Psoas muscle (tissue), 8 donors: ENCODE results near the gene NSFL1C. TPM values are rescaled to one million over a fixed set of nuclear protein-coding genes. Genes with fewer than 3 reads are reported as not detected.
A peak's percentile ranks its signal among the peaks of the same experiment; 100 is the strongest.

ENCODE experiments used
- ATAC-seq, 4 donors: fragments of 200-7000 bp; cut with Tn5 transposase; one replicate each; pipeline ENCODE4 v1.9.1; 2020; ENCODE audit warnings: moderate library complexity in 3 of 4, mild to moderate bottlenecking in 2 of 4
- DNase-seq, 2 donors: peaks; one replicate each; pipeline ENCODE4 v3.0.0-alpha.2; 2020
- H3K27ac ChIP-seq: fragments of 200-600 bp; one replicate; pipeline ENCODE4 v1.8.0; 2022
- H3K27me3 ChIP-seq, 3 donors: fragments of 200-600 bp in 1 of 3; one replicate each; pipeline versions ENCODE4 v1.6.1 to v1.8.0; 2013 to 2022; ENCODE audit warnings: low read length in 2 of 3, mild to moderate bottlenecking in 2 of 3, moderate library complexity in 1 of 3; ENCODE audit not compliant: insufficient read depth in 3 of 3
- H3K36me3 ChIP-seq, 2 donors: fragments of 200-600 bp in 1 of 2; one replicate each; pipeline versions ENCODE4 v1.6.1 to v1.8.0; 2013 to 2022; ENCODE audit warnings: low read depth in 1 of 2, mild to moderate bottlenecking in 1 of 2, moderate library complexity in 1 of 2; ENCODE audit not compliant: insufficient read depth in 1 of 2
- H3K4me1 ChIP-seq: fragments of 200-600 bp; one replicate; pipeline ENCODE4 v1.8.0; 2022
- H3K4me3 ChIP-seq: fragments of 200-600 bp; one replicate; pipeline ENCODE4 v1.8.0; 2022; ENCODE audit warnings: mild to moderate bottlenecking
- H3K9me3 ChIP-seq: fragments of 200-600 bp; one replicate; pipeline ENCODE4 v1.8.0; 2022
- CTCF ChIP-seq: fragments of 200-600 bp; IDR thresholded peaks from one replicate; pipeline ENCODE4 v1.8.0; 2022; ENCODE audit warnings: antibody characterized with exemption
- WGBS, 3 donors: extraction: QIAGEN DNeasy Blood & Tissue Kit; methylation state at CpG; one replicate each; pipeline versions ENCODE4 v1.1.6 to v1.1.7; 2013; 5-methylcytosine and 5-hydroxymethylcytosine counted together
- intact Hi-C, 2 donors: fragments of 100-400 bp; cut with DNase I; formaldehyde crosslinking; loops; one replicate each; pipeline versions ENCODE4 v1.11.0 to v1.14.2; 2022
- polyA plus RNA-seq, 3 donors: library from polyadenylated mRNA; stranded (reverse); fragments of 200-250 nt; gene quantifications; one replicate each; pipeline ENCODE4 v1.2.3, GENCODE V29; 2013
- total RNA-seq, 4 donors: library from RNA; stranded (reverse); fragmentation: NEBNext Ultra II Directional in 2 of 4; extraction: Animal tissue kit (Norgen Biotek cat#: 25700) in 2 of 4; gene quantifications; one replicate each; pipeline versions ENCODE4 v1.2.1 to v1.2.4, GENCODE V29; 2021 to 2023
- donor health status: healthy with polysubstance abuse.
- donor health status: DM: no; HTN: no; CAD: no; lungs with moderate emphysema.
- donor health status: Bipolar disorder and iron deficiency.
- donor health status: healthy.
- donor health status: DM: yes; HTN: yes; CAD: no.
- donor health status: DM: no; HTN: no; CAD: no.
- donor health status: DM: no; HTN: no; CAD: no.
- donor health status: DM: yes; HTN: yes; CAD: no.

NSFL1C gene
- total and polyA plus RNA-seq, 7 donors, result 82.8 to 135 (median 107) TPM

DNA sequence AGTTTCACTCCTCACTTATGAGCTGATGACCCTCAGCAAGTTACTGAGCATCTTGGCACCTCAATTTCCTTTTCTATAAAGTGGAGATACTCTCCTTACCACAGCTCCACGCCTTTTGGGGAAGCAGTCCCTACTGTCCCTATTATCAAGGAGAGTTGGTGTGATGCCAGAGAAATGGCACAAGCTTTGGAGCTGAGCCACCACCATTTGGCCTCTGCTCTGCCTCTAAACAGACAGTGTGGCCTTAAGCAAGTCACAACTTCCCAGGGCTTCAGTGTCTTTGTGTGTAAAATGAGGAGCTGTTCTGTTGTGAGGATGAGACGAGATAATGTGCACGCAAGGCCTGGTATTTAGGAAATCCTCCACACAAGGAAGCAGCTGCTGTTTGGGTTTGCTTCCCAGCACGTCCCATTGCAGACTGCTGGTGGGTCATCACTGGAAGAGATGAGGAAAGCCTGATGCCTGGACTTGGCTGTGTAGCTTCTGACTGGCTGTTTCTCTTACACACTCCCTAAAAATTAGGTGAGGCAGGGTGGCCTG, 18.5 kb downstream of the NSFL1C start:
- DNase-seq, result no peak
- 39 to 56% (median 47%) methylated on average over 4 of the region's 4 CpGs for WGBS, 3 donors
- Histone ChIP-seq H3K36me3 (peaks cover 31 to 100% of the 10 kb centered on the region in 2 donors), H3K4me3 (no peak overlapping the region), H3K4me1 (no peaks in the 10 kb centered on the region), H3K9me3 (no peaks in the 10 kb centered on the region), H3K27me3 (no peaks in the 10 kb centered on the region), H3K27ac (no peak overlapping the region)
- intact Hi-C loops, result no loop called here
- ATAC-seq, result peak in 2 of 4 donors; percentile 44 to 67
- no peak for TF ChIP-seq CTCF

- WGBS, 3 donors, result 65 to 83% (median 82%) methylated on average over 1 of the region's 1 CpG
Measured at GRCh38 chr20:1446536-1446935, 20.1 kb downstream of the NSFL1C start.

DNA sequence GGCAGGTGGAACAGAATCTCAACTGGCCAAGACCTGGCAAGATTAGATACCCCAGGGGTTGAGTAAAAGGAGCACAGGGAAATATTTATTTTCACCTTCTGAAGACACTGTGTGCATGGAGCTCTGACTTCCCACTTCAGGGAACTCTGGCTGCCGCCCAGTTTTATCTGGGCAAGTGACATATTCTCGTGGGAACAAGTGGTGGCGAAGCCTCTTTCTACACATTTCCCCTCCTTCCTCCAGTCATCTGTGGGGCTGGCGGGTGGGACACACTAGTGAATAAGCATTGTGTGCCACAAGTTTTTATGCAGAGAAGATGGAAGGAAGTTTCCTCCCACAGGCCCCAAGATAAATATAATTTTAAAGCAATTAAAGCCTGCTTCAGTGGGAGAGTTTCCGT, 23.6 kb downstream of the NSFL1C start:
- Histone ChIP-seq H3K4me1 (no peaks in the 10 kb centered on the region), H3K9me3 (no peaks in the 10 kb centered on the region), H3K4me3 (no peak overlapping the region), H3K36me3 (peaks cover 23 to 94% of the 10 kb centered on the region in 2 donors), H3K27ac (no peak overlapping the region), H3K27me3 (no peaks in the 10 kb centered on the region)
- WGBS, 3 donors, result 59 to 67% (median 64%) methylated on average over 5 of the region's 5 CpGs
- intact Hi-C loops, result no loop called here
- ATAC-seq, result no peak
- no peak for TF ChIP-seq CTCF
- DNase-seq, result no peak

More at GRCh38 chr20:1446536-1446935, 20.1 kb downstream of the NSFL1C start:
- no peaks in the 10 kb centered on the region for H3K27me3 ChIP-seq
- no peak overlapping the region for H3K4me3 ChIP-seq
- peaks cover 28 to 100% of the 10 kb centered on the region in 2 donors for H3K36me3 ChIP-seq
- intact Hi-C loops, result no loop called here
- TF ChIP-seq CTCF, result no peak
- no peak for DNase-seq
- no peak overlapping the region for H3K27ac ChIP-seq
- H3K9me3 ChIP-seq, result no peaks in the 10 kb centered on the region
- ATAC-seq, result no peak
- H3K4me1 ChIP-seq, result no peaks in the 10 kb centered on the region

- H3K9me3 ChIP-seq, result no peaks in the 10 kb centered on the region
- intact Hi-C loops, result no loop called here
- peaks cover 21 to 86% of the 10 kb centered on the region in 2 donors for H3K36me3 ChIP-seq
- no peaks in the 10 kb centered on the region for H3K4me1 ChIP-seq
- H3K4me3 ChIP-seq, result no peak overlapping the region
- DNase-seq (no peak), ATAC-seq (no peak)
- H3K27ac ChIP-seq, result no peak overlapping the region
- 82 to 89% (median 83%) methylated on average over 2 of the region's 2 CpGs for WGBS, 3 donors
- no peak for TF ChIP-seq CTCF
- no peaks in the 10 kb centered on the region for H3K27me3 ChIP-seq
Measured at GRCh38 chr20:1442304-1442703, 24.3 kb downstream of the NSFL1C start.

DNA sequence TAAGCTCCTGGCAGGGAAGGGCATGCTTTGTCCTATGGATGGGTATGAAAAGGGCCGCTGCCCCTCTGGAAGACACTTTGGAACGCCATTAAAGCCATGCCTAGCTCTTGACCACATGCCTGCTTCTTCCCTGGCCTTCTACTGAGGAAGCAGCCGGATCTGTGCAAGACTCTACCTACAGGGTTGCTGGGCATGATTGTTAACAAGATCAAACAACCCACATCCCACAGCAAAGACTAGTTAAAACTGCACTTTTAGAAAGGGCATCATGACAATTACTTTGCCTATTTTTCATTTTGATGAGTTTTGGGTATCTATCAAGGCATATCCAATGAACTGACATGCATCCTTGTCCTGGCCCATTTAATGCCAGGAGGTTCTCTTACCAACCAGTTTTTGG, 25.5 kb downstream of the NSFL1C start:
- Histone ChIP-seq H3K36me3 (peaks cover 19 to 79% of the 10 kb centered on the region in 2 donors), H3K4me3 (no peak overlapping the region), H3K27ac (no peak overlapping the region), H3K4me1 (no peaks in the 10 kb centered on the region), H3K27me3 (no peaks in the 10 kb centered on the region), H3K9me3 (no peaks in the 10 kb centered on the region)
- no peak for ATAC-seq
- intact Hi-C loops, result no loop called here
- DNase-seq, result no peak
- WGBS, 3 donors, result 75 to 78% (median 78%) methylated on average over 3 of the region's 3 CpGs
- TF ChIP-seq CTCF, result no peak
